GM23338 (cell line): ENCODE results near the gene MTHFR. TPM values are rescaled to one million over a fixed set of nuclear protein-coding genes. Genes with fewer than 3 reads are reported as not detected.
A peak's percentile ranks its signal among the peaks of the same experiment; 100 is the strongest.

Experiments used
- ATAC-seq: fragments of 200-7000 bp; cut with Tn5 transposase; 3 replicates; pipeline ENCODE4 v1.9.1; 2020
- DNase-seq: peaks from one replicate; pipeline ENCODE4 v3.0.0-alpha.2; 2015; ENCODE audit warnings: low spot score
- H2AFZ ChIP-seq: fragments of 200-600 bp; sonication (generic); 2 replicates; pipeline ENCODE4 v1.8.0; 2016; ENCODE audit warnings: antibody characterized with exemption, mild to moderate bottlenecking, moderate library complexity
- H3F3A ChIP-seq: fragments of 200-600 bp; sonication (generic); replicated peaks from 2 replicates; pipeline ENCODE4 v1.8.0; 2017; ENCODE audit warnings: antibody characterized with exemption, mixed run types, low read depth
- H3K27ac ChIP-seq: fragments of 200-600 bp; sonication (generic); 2 replicates; pipeline ENCODE4 v1.6.1; 2016; ENCODE audit warnings: low read depth
- H3K27me3 ChIP-seq: fragments of 200-600 bp; sonication (generic); 2 replicates; pipeline ENCODE4 v1.8.0; 2016; ENCODE audit warnings: mild to moderate bottlenecking, mixed run types, moderate library complexity; ENCODE audit not compliant: insufficient read depth
- H3K36me3 ChIP-seq: fragments of 200-600 bp; sonication (generic); 2 replicates; pipeline ENCODE4 v1.8.0; 2016; ENCODE audit warnings: mild to moderate bottlenecking; ENCODE audit not compliant: insufficient read depth
- H3K4me1 ChIP-seq: fragments of 200-600 bp; sonication (generic); 2 replicates; pipeline ENCODE4 v1.8.0; 2016; ENCODE audit warnings: mild to moderate bottlenecking, moderate library complexity; ENCODE audit not compliant: insufficient read depth
- H3K4me2 ChIP-seq: fragments of 200-600 bp; sonication (generic); 2 replicates; pipeline ENCODE4 v1.7.1; 2017; ENCODE audit warnings: mixed run types
- H3K4me3 ChIP-seq: fragments of 200-600 bp; sonication (generic); 2 replicates; pipeline ENCODE4 v1.6.1; 2016; ENCODE audit warnings: mixed run types
- H3K79me2 ChIP-seq: fragments of 200-600 bp; sonication (generic); replicated peaks from 2 replicates; pipeline ENCODE4 v1.8.0; 2017; ENCODE audit warnings: mild to moderate bottlenecking; ENCODE audit not compliant: insufficient read depth
- H3K9me2 ChIP-seq: fragments of 200-600 bp; sonication (generic); 2 replicates; pipeline ENCODE4 v1.8.0; 2017; ENCODE audit not compliant: insufficient read depth
- H4K20me1 ChIP-seq: fragments of 200-600 bp; sonication (generic); replicated peaks from 2 replicates; pipeline ENCODE4 v1.8.0; 2017; ENCODE audit warnings: mild to moderate bottlenecking; ENCODE audit not compliant: insufficient read depth
- H3K27ac Mint-ChIP-seq: 2 replicates; pipeline ENCODE4 v1.8.0; 2020; ENCODE audit warnings: inconsistent platforms, mild to moderate bottlenecking, moderate library complexity, mixed read lengths
- H3K27me3 Mint-ChIP-seq: 3 replicates; pipeline ENCODE4 v1.8.0; 2022; ENCODE audit warnings: low read depth, mild to moderate bottlenecking, moderate library complexity, mixed read lengths, inconsistent platforms; ENCODE audit not compliant: insufficient read depth, poor library complexity
- H3K36me3 Mint-ChIP-seq: 3 replicates; pipeline ENCODE4 v1.8.0; 2021; ENCODE audit warnings: low read depth, mild to moderate bottlenecking, inconsistent platforms, moderate library complexity, mixed read lengths
- H3K4me1 Mint-ChIP-seq: 3 replicates; pipeline ENCODE4 v1.8.0; 2020; ENCODE audit warnings: mild to moderate bottlenecking, inconsistent platforms, mixed read lengths
- H3K4me3 Mint-ChIP-seq: 3 replicates; pipeline ENCODE4 v1.8.0; 2021; ENCODE audit warnings: moderate library complexity, mild to moderate bottlenecking, inconsistent platforms, mixed read lengths
- H3K9me3 Mint-ChIP-seq: 3 replicates; pipeline ENCODE4 v1.8.0; 2020; ENCODE audit warnings: moderate library complexity, mild to moderate bottlenecking, inconsistent platforms, mixed read lengths
- ETS1 ChIP-seq: IDR thresholded peaks from 2 replicates; pipeline ENCODE4 v1.6.1; 2016; ENCODE audit warnings: antibody characterized with exemption
- EZH2 ChIP-seq: fragments of 200-600 bp; sonication (generic); IDR thresholded peaks from one replicate; pipeline ENCODE4 v1.8.0; 2017; ENCODE audit warnings: antibody characterized with exemption, mild to moderate bottlenecking, low read depth; ENCODE audit not compliant: unreplicated experiment
- EZH2phosphoT487 ChIP-seq: fragments of 200-600 bp; sonication (generic); IDR thresholded peaks from one replicate; pipeline ENCODE4 v1.8.1; 2018; ENCODE audit warnings: antibody characterized with exemption; ENCODE audit not compliant: unreplicated experiment
- POLR2AphosphoS5 ChIP-seq: IDR thresholded peaks from 2 replicates; pipeline ENCODE4 v1.6.1; 2016; ENCODE audit warnings: antibody characterized with exemption, low read depth
- REST ChIP-seq: IDR thresholded peaks from one replicate; pipeline ENCODE4 v1.6.1; 2018; ENCODE audit warnings: antibody characterized with exemption; ENCODE audit not compliant: unreplicated experiment
- STAT1 ChIP-seq: IDR thresholded peaks from one replicate; pipeline ENCODE4 v1.6.1; 2016; ENCODE audit warnings: antibody characterized with exemption; ENCODE audit not compliant: unreplicated experiment
- ZNF114 ChIP-seq: fragments of 250-450 bp; sonication (Bioruptor Pico); IDR thresholded peaks from 2 replicates; pipeline ENCODE4 v1.5.0; 2020; ENCODE audit warnings: mild to moderate bottlenecking, moderate library complexity
- ZNF331 ChIP-seq: fragments of 250-450 bp; sonication (Bioruptor Pico); IDR thresholded peaks from 2 replicates; pipeline ENCODE4 v1.5.0; 2020; ENCODE audit warnings: low read depth, mild to moderate bottlenecking, moderate library complexity
- polyA plus RNA-seq: library from polyadenylated mRNA; unstranded; fragments of >200 nt; fragmentation: Nextera tagmentation; extraction: Ambion mirVana; gene quantifications from 2 replicates; pipeline ENCODE4 v1.2.1, GENCODE V29; 2016
- total RNA-seq: library from RNA; depleted of rRNA; stranded (reverse); fragments of >200 nt; shearing (Covaris generic); gene quantifications from 2 replicates; pipeline ENCODE4 v1.2.3, GENCODE V29; 2014

The MTHFR gene
- total and polyA plus RNA-seq, 2 experiments from 2014 or later: 6.9 to 21.6 TPM

- Mint-ChIP-seq H3K9me3 (no peaks in the 10 kb centered on the region), H3K27me3 (peaks cover 2% of the 10 kb centered on the region), H3K4me1 (no peaks in the 10 kb centered on the region), H3K36me3 (peaks cover 39% of the 10 kb centered on the region), H3K4me3 (no peak overlapping the region), H3K27ac (no peak overlapping the region)
- H3F3A ChIP-seq: peaks cover 3% of the 10 kb centered on the region; the same call in 1 of the 2 replicates
- no peaks in the 10 kb centered on the region for H3K4me1 ChIP-seq
- H2AFZ ChIP-seq: no peak overlapping the region
- no peaks in the 10 kb centered on the region for H3K27me3 ChIP-seq
- H3K79me2 ChIP-seq: no peaks in the 10 kb centered on the region
- H4K20me1 ChIP-seq: peaks cover 5% of the 10 kb centered on the region; the same call in 1 of the 2 replicates
- H3K27ac ChIP-seq: no peak overlapping the region
- H3K4me3 ChIP-seq: no peak overlapping the region
- peaks cover 29% of the 10 kb centered on the region; the same call in 1 of the 2 replicates for H3K36me3 ChIP-seq
- H3K9me2 ChIP-seq: no peaks in the 10 kb centered on the region
- peak; percentile 35; the same call in 1 of the 3 replicates for ATAC-seq
- peak; percentile 69 for DNase-seq
- no peak for TF ChIP-seq ZNF331 (CRISPR knock-in tag)
- no peak for TF ChIP-seq STAT1
- TF ChIP-seq EZH2: no peak
- TF ChIP-seq REST: peak; percentile 83
- TF ChIP-seq ETS1: no peak
- TF ChIP-seq POLR2AphosphoS5: no peak
- H3K4me2 ChIP-seq: no peak overlapping the region
Measured at GRCh38 chr1:11845641-11846335, 40.0 kb upstream of the MTHFR start.

- Histone ChIP-seq H3K4me2 (no peak overlapping the region), H3K27me3 (no peaks in the 10 kb centered on the region), H3K79me2 (no peaks in the 10 kb centered on the region), H3K4me3 (no peak overlapping the region), H3K36me3 (peaks cover 48% of the 10 kb centered on the region), H4K20me1 (peaks cover 14% of the 10 kb centered on the region; the same call in 1 of the 2 replicates), H2AFZ (no peak overlapping the region), H3F3A (peaks cover 23% of the 10 kb centered on the region), H3K9me2 (no peaks in the 10 kb centered on the region), H3K4me1 (no peaks in the 10 kb centered on the region), H3K27ac (0 out of 2 replicates have a peak overlapping the region, but pooled peaks have one; percentile 32)
- H3K27ac Mint-ChIP-seq: no peak overlapping the region
- H3K27me3 Mint-ChIP-seq: peaks cover 11% of the 10 kb centered on the region
- no peak for DNase-seq
- no peak overlapping the region for H3K4me3 Mint-ChIP-seq
- H3K9me3 Mint-ChIP-seq: no peaks in the 10 kb centered on the region
- ATAC-seq: no peak
- H3K36me3 Mint-ChIP-seq: peaks cover 68% of the 10 kb centered on the region
- no peaks in the 10 kb centered on the region; the same call in 2 of the 3 replicates for H3K4me1 Mint-ChIP-seq
- TF ChIP-seq ZNF331 (CRISPR knock-in tag) (no peak), POLR2AphosphoS5 (no peak), ETS1 (no peak), EZH2phosphoT487 (no peak), STAT1 (no peak), ZNF114 (CRISPR knock-in tag) (no peak), EZH2 (no peak), REST (no peak)
Measured at GRCh38 chr1:11842154-11843041, 36.6 kb upstream of the MTHFR start.
